HFF-Myc (cell line): ENCODE results near the gene CCNB1IP1.
"Not testable (repeated sequence)": the region's sequence is repeated elsewhere in the genome, so short reads cannot be mapped to it uniquely, and the experiment has no call there.

Experiments used
- DNase-seq: peaks from one replicate; pipeline ENCODE4 v3.0.0-alpha.2; 2011; ENCODE audit warnings: low read depth; ENCODE audit errors: extremely low read depth
- H3K4me3 ChIP-seq: replicated peaks from 2 replicates; pipeline ENCODE4 v1.5.1; 2011; ENCODE audit warnings: low read depth, mild to moderate bottlenecking, control low read depth, low read length
- TF ChIP-seq, protein P1 (sequence below): IDR thresholded peaks from 2 replicates; pipeline ENCODE4 v1.5.1; 2012; ENCODE audit warnings: mild to moderate bottlenecking, low read depth, low read length, control low read depth; ENCODE audit errors: missing control alignments

CCNB1IP1 gene

GRCh38 chr14:20350282-20350681 lies 17.2 kb upstream of the CCNB1IP1 start:
- TF ChIP-seq, protein P1, sequence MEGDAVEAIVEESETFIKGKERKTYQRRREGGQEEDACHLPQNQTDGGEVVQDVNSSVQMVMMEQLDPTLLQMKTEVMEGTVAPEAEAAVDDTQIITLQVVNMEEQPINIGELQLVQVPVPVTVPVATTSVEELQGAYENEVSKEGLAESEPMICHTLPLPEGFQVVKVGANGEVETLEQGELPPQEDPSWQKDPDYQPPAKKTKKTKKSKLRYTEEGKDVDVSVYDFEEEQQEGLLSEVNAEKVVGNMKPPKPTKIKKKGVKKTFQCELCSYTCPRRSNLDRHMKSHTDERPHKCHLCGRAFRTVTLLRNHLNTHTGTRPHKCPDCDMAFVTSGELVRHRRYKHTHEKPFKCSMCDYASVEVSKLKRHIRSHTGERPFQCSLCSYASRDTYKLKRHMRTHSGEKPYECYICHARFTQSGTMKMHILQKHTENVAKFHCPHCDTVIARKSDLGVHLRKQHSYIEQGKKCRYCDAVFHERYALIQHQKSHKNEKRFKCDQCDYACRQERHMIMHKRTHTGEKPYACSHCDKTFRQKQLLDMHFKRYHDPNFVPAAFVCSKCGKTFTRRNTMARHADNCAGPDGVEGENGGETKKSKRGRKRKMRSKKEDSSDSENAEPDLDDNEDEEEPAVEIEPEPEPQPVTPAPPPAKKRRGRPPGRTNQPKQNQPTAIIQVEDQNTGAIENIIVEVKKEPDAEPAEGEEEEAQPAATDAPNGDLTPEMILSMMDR, result no peak
- no peak overlapping the region for H3K4me3 ChIP-seq
- DNase-seq, result no peak

- TF ChIP-seq, protein P1, result no peak
- H3K4me3 ChIP-seq, result no peak overlapping the region
- no peak for DNase-seq
Measured at GRCh38 chr14:20347747-20348146, 14.7 kb upstream of the CCNB1IP1 start.

DNA sequence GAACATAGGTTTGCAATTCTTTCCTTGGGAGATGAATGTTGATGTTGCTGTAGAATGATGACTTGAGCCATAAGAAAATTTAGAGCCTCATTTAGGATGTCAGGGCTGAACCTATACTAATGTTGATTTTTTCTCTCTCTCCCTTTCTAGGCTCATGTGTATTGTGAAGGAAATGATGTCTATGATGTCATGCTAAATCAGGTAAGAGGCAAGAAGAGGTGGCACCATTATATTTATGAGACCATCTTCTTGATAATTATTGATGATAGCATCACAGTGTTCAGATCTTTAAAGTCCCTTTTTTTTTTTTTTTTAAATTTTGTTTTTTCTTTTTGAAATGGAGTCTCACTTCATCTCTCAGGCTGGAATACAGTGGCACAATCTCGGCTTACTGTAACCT lies 13.6 kb upstream of the CCNB1IP1 start:
- TF ChIP-seq, protein P1, result no peak
- H3K4me3 ChIP-seq, result no peak overlapping the region

GRCh38 chr14:20345366-20345765 lies 12.3 kb upstream of the CCNB1IP1 start:
- DNase-seq, result no peak
- TF ChIP-seq, protein P1, result no peak
- H3K4me3 ChIP-seq, result no peak overlapping the region

More for the DNA sequence above, 13.6 kb upstream of the CCNB1IP1 start:
- no peak for DNase-seq

DNA sequence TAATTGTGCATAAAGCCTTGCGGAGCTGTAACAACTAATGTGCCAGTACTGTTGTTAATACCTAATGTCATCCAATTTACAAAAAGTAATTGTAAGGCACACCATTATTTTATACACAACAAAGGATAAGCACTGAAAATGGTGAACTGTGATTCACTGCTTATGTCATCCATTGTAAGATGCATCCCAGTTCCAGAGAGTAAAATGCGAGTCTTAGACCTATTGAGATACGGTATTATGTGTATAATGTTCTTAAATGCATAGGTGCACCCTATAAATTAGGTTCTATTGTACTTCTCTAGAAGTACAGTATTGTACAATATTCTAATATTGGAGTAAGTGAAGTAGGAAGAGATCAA lies 10.8 kb upstream of the CCNB1IP1 start:
- TF ChIP-seq, protein P1, result no peak
- DNase-seq, result no peak
- H3K4me3 ChIP-seq, result peak overlapping the region; percentile 88

- TF ChIP-seq, protein P1, result no peak
Measured at GRCh38 chr14:20343092-20343861, 10.2 kb upstream of the CCNB1IP1 start, which contains the start of gene PARP2. Gene PARP2, plus strand, starts transcription at chr14:20343635. Its CDS starts 7 bp downstream, at chr14:20343642.

DNA sequence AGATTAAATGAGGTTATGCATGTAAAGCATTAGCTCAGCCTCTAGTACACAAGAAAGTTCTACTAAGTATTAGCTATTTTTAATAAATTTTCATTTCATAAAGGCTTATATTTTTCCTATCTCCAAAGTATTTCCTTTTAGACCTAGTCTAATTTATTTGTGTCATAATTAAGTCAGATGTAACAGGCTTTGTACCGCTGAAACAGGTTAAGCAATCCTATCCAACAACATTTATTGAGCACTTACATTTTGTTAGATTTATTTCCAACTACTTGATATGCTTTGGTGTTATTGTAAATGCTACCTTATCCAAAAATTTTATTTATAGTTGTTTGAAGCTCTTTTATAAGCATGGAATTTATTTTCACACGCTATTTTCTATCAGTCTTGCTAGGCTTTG lies 8.6 kb upstream of the CCNB1IP1 start:
- TF ChIP-seq, protein P1, result no peak
- peak overlapping the region; percentile 55 for H3K4me3 ChIP-seq
- DNase-seq, result no peak

More at GRCh38 chr14:20343092-20343861, 10.2 kb upstream of the CCNB1IP1 start, which contains the start of gene PARP2:
- DNase-seq, result peak; percentile 99
- H3K4me3 ChIP-seq, result peak within 1 kb of the TSS; percentile 88

GRCh38 chr14:20341032-20341431 lies 8.0 kb upstream of the CCNB1IP1 start:
- not testable (repeated sequence) for DNase-seq, H3K4me3 ChIP-seq
